ENCODE data around the gene DGKH.

DNA sequence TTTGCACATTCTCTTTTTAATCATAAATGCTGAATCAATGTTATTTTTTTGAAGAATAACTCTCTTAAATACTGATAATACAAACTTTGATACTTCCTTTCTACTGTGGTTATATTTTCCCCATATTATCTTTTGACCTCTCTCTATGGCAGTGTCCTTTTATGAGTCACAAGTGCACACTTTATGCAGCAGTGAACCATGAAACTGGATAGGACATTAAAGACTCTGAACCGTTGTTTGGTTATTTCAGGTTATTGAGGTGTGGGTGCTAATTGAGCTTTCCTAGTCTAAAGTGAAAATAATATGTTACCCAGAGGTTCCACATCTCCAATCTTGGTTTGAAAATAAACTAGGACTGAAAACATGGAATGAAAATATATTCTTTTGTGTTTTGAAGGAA is 71.4 kb downstream of the DGKH start:
- TF ChIP-seq EP300 (conservative IDR thresholded peaks at IDR 0.05; ENCODE audit: poor library complexity, severe bottlenecking) (no peak), RAD21 (conservative IDR thresholded peaks at IDR 0.05) (no peak)
- TF ChIP-seq, protein P1, sequence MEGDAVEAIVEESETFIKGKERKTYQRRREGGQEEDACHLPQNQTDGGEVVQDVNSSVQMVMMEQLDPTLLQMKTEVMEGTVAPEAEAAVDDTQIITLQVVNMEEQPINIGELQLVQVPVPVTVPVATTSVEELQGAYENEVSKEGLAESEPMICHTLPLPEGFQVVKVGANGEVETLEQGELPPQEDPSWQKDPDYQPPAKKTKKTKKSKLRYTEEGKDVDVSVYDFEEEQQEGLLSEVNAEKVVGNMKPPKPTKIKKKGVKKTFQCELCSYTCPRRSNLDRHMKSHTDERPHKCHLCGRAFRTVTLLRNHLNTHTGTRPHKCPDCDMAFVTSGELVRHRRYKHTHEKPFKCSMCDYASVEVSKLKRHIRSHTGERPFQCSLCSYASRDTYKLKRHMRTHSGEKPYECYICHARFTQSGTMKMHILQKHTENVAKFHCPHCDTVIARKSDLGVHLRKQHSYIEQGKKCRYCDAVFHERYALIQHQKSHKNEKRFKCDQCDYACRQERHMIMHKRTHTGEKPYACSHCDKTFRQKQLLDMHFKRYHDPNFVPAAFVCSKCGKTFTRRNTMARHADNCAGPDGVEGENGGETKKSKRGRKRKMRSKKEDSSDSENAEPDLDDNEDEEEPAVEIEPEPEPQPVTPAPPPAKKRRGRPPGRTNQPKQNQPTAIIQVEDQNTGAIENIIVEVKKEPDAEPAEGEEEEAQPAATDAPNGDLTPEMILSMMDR (IDR thresholded peaks at IDR 0.05; ENCODE audit: poor library complexity, severe bottlenecking), result no peak

All from neural cell (in vitro differentiated cells).